Measurements from ENCODE around the gene GPR39.

- TF ChIP-seq CTCF (IDR thresholded peaks at IDR 0.05): no peak
- TF ChIP-seq ZFX (IDR thresholded peaks at IDR 0.05; ENCODE audit: borderline replicate concordance): no peak
Measured at GRCh38 chr2:132621131-132621875, 204.7 kb downstream of the GPR39 start.

Measured in 22Rv1 (cell line).